RWPE2 (cell line): ENCODE results near the gene DENND1A.

Source experiments
- ATAC-seq: fragments of 200-7000 bp; cut with Tn5 transposase; 3 replicates; pipeline ENCODE4 v1.9.1; 2021; ENCODE audit warnings: low read depth
- DNase-seq: peaks from one replicate; pipeline ENCODE4 v3.0.0-alpha.2; 2020; ENCODE audit warnings: low spot score
- H3K27ac ChIP-seq: fragments of 450-650 bp; 2 replicates; pipeline ENCODE4 v1.5.1; 2017; ENCODE audit warnings: mild to moderate bottlenecking; ENCODE audit not compliant: poor library complexity, severe bottlenecking
- H3K27me3 ChIP-seq: fragments of 250-450 bp; sonication (Bioruptor Pico); 2 replicates; pipeline ENCODE4 v1.5.1; 2021; ENCODE audit warnings: mild to moderate bottlenecking, moderate library complexity; ENCODE audit not compliant: insufficient read depth, poor library complexity, severe bottlenecking
- H3K36me3 ChIP-seq: fragments of 250-450 bp; sonication (Bioruptor Pico); 2 replicates; pipeline ENCODE4 v1.5.1; 2020; ENCODE audit warnings: low read depth, mild to moderate bottlenecking, moderate library complexity
- H3K4me1 ChIP-seq: fragments of 250-450 bp; sonication (Bioruptor Pico); 2 replicates; pipeline ENCODE4 v1.5.1; 2021; ENCODE audit warnings: mild to moderate bottlenecking, moderate library complexity; ENCODE audit not compliant: insufficient read depth, poor library complexity, severe bottlenecking
- H3K4me3 ChIP-seq: fragments of 250-450 bp; sonication (Bioruptor Pico); 2 replicates; pipeline ENCODE4 v1.5.1; 2021; ENCODE audit warnings: mild to moderate bottlenecking, moderate library complexity; ENCODE audit not compliant: severe bottlenecking
- H3K9me3 ChIP-seq: fragments of 250-450 bp; sonication (Bioruptor Pico); 2 replicates; pipeline ENCODE4 v1.5.1; 2021; ENCODE audit warnings: mild to moderate bottlenecking, moderate library complexity; ENCODE audit not compliant: severe bottlenecking
- CTCF ChIP-seq: fragments of 450-650 bp; IDR thresholded peaks from one replicate; pipeline ENCODE4 v1.5.1; 2017; ENCODE audit warnings: mild to moderate bottlenecking, moderate library complexity; ENCODE audit not compliant: poor library complexity, severe bottlenecking

Gene DENND1A

GRCh38 chr9:123508048-123508447, 421.9 kb downstream of the DENND1A start:
- Histone ChIP-seq H3K4me3 (no peak overlapping the region), H3K27me3 (no peaks in the 10 kb centered on the region), H3K9me3 (no peaks in the 10 kb centered on the region), H3K36me3 (no peaks in the 10 kb centered on the region), H3K27ac (no peak overlapping the region), H3K4me1 (no peaks in the 10 kb centered on the region)
- DNase-seq = no peak
- no peak for TF ChIP-seq CTCF
- ATAC-seq = no peak

GRCh38 chr9:123505496-123505895, 424.4 kb downstream of the DENND1A start:
- H3K9me3 ChIP-seq = no peaks in the 10 kb centered on the region
- H3K4me3 ChIP-seq = no peak overlapping the region
- no peak for TF ChIP-seq CTCF
- H3K27me3 ChIP-seq = no peaks in the 10 kb centered on the region
- no peaks in the 10 kb centered on the region for H3K4me1 ChIP-seq
- DNase-seq (no peak), ATAC-seq (no peak)
- no peak overlapping the region for H3K27ac ChIP-seq
- H3K36me3 ChIP-seq = no peaks in the 10 kb centered on the region

- Histone ChIP-seq H3K36me3 (no peaks in the 10 kb centered on the region), H3K4me1 (no peaks in the 10 kb centered on the region), H3K4me3 (no peak overlapping the region), H3K27ac (no peak overlapping the region), H3K9me3 (no peaks in the 10 kb centered on the region), H3K27me3 (no peaks in the 10 kb centered on the region)
- TF ChIP-seq CTCF = no peak
- no peak for ATAC-seq
- DNase-seq = no peak
Observed at GRCh38 chr9:123500336-123500735, 429.6 kb downstream of the DENND1A start.

- DNase-seq (no peak), ATAC-seq (no peak)
- no peaks in the 10 kb centered on the region for H3K36me3 ChIP-seq
- H3K27me3 ChIP-seq = no peaks in the 10 kb centered on the region
- H3K4me1 ChIP-seq = no peaks in the 10 kb centered on the region
- H3K4me3 ChIP-seq = no peak overlapping the region
- H3K27ac ChIP-seq = no peak overlapping the region
- H3K9me3 ChIP-seq = no peaks in the 10 kb centered on the region
- TF ChIP-seq CTCF = no peak
Observed at GRCh38 chr9:123497830-123498229, 432.1 kb downstream of the DENND1A start.

GRCh38 chr9:123495731-123496130, 434.2 kb downstream of the DENND1A start:
- no peaks in the 10 kb centered on the region for H3K4me1 ChIP-seq
- no peak for TF ChIP-seq CTCF
- H3K27me3 ChIP-seq = no peaks in the 10 kb centered on the region
- no peaks in the 10 kb centered on the region for H3K36me3 ChIP-seq
- H3K4me3 ChIP-seq = no peak overlapping the region
- DNase-seq = no peak
- H3K9me3 ChIP-seq = no peaks in the 10 kb centered on the region
- ATAC-seq = no peak
- H3K27ac ChIP-seq = no peak overlapping the region
